Hippocampal formation (tissue), 2 donors: ENCODE results near the gene TSNAX.
A peak's percentile ranks its signal among the peaks of the same experiment; 100 is the strongest.
"Not testable (repeated sequence)": the region's sequence is repeated elsewhere in the genome, so short reads cannot be mapped to it uniquely, and the experiment has no call there.

Experiments
- DNase-seq, 2 donors: peaks; one replicate each; lab custom pipeline; 2025; lab: John Stamatoyannopoulos, UW

The TSNAX gene, protein sequence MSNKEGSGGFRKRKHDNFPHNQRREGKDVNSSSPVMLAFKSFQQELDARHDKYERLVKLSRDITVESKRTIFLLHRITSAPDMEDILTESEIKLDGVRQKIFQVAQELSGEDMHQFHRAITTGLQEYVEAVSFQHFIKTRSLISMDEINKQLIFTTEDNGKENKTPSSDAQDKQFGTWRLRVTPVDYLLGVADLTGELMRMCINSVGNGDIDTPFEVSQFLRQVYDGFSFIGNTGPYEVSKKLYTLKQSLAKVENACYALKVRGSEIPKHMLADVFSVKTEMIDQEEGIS

DNA sequence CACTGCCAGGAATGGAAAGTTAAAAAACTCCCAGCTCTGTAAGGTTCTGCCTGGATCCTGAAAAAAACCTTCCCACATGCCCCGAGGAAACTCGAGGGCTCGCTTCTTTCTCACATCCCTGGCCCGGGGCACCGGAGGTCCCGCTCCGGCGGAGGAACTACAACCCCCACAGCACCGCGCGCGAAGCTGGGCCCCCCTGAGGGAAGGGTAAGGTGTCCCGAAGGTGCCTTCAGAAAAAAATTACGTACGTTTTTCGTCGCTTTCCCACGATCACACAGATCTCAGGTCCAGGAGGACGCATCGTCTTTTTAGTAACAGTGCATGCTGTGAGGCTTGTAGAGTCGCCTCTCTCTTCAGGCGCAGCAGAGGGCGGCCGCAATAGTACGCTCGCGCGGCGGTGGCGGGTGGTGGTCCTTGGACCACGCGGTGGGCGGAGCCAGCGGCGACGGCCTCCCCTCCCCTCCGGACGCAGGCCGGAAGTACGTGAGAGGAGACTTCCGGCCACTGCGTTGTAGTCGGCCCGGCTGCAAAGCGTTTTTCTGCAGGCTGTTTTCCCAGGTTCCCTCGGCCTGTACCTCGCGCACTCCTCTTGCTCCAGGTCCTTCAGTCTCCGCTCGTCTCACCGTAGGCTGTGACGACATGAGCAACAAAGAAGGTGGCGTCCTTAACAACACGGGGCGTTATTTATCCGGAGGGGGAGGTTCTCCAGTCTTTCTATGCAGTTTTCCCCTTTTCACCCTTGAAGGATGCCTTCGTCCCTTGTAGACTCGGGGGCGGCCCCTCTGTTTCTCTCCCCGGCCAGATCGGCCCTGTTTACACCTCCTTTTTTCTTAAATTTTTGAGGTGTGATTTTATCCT, at the start of gene TSNAX:
Gene TSNAX (plus strand): TSS at position 498 of the 858 bp plus-strand sequence. CDS start 142 bp downstream, at position 640.
- DNase-seq: peak; percentile 81 to 86

DNA sequence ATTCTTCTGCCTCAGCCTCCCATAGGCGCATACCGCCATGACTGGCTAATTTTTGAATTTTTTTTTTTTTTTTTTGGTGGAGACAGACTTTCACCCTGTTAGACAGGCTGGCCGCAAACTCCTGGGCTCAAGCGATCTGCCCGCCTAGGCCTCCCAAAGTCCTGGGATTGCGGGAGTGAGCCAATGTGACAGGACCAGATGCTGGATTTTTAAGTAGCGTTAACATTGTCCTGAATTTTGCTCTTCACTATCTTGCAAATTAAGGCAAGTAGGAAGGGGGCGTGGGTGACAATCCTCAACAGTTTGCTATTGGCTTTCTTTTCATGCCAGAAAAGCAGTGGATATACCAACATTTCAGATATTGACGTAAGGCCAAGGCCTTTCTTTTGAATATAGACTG, 49.7 kb upstream of the TSNAX start:
- no peak for DNase-seq

DNA sequence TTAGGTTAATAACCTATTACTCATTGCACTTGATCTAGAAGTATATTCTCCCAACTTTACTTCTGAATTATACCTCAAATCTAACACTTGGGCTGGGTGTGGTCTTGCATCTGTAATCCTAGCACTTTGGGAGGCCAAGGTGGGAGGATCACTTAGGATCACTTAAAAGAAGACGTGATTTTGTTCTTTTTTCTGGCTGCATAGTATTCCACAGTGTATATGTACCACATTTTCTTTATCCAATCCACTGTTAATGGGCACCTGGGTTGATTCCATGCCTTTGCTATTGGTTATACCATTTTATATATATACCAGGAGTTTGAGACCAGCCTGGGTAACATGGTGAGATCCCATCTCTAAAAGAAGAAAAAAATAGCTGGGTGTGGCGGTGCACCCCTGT, 48.5 kb upstream of the TSNAX start:
- no peak for DNase-seq

DNA sequence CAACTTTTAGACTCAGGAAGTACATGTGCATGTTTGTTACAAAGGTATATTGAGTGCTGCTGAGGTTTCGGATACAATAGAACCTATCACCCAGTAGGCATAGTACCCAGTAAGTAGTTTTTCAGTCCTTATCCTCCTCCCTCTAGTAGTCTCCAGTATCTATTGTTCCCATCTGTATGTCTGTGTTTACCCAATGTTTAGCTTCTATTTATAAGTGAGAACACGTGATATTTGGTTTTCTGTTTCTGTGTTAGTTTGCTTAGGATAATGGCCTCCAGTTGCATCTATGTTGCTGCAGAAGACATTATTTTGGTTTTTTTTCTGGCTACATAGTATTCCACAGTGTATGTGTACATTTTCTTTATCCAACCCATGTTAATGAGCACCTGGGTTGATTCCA, 47.2 kb upstream of the TSNAX start:
- DNase-seq: no peak

DNA sequence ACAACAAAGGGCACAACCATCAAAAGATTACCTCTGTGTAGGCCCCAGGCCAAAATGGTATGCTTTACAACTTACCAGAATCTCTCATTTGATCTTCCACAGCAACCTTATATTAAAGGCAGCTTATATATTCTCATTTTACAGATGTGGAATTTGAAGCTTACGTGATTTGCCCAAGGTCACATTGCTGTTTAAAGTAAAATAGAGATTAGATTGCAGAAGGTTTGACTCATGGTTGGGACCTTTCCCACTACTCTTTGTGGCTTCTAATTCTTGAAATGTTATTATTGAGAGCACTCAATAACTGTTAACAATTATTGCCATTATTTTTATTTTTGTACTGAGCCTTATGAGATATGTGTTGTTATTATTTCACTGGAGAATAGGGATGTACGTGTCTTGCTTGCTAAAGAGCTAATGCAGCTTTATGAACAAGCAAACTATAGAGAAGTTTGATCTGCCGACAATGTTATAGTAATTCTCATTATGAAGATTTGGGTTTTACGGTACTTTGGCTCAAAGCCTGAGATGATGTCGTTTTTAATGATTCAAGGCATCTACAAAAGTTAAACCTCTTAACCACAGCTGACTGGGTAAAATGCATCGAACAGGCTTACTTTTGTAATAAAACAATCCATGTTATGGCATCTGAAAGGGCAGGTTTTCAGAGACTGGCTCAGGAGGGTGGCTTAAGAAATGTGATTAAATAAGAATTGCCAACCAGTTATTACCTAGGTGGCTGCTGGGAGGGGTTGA, 43.3 kb upstream of the TSNAX start:
- no peak for DNase-seq

DNA sequence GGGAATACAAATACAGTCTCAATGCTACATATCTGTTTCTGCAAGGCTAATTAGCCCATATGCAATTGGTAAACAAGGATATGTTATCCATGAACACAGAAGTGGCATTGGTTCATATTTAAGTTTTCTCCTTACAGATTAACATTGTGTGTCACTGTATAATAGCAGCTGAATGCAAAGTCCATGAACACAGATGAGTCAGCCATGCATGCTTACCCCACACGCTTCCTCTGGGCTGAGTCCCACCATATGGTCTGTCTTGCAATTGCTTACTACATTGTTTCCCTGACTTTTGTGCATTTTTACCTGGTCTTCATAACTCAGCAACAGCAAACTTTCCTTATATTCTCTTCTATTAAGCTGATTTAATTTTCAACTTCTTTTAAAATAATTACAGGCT, 41.5 kb upstream of the TSNAX start:
- no peak for DNase-seq

DNA sequence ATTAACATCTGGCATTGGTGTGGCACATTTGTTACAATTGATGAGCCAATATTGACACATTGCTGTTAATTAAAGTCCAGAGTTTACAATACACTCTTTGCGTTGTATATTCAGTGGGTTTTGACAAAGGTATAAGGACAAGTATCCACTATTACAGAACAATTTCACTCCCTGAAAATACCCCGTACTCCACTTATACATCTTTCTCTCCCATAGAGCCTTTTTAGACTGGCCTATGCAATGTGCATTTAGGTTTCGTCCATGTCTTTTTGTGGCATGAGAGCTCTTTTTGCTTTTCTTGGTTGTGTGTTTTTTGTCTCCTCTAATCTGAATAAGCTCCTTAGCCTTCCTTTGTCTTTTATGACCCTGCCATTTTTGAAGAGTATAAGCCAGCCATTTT, 40.6 kb upstream of the TSNAX start:
- no peak for DNase-seq

DNA sequence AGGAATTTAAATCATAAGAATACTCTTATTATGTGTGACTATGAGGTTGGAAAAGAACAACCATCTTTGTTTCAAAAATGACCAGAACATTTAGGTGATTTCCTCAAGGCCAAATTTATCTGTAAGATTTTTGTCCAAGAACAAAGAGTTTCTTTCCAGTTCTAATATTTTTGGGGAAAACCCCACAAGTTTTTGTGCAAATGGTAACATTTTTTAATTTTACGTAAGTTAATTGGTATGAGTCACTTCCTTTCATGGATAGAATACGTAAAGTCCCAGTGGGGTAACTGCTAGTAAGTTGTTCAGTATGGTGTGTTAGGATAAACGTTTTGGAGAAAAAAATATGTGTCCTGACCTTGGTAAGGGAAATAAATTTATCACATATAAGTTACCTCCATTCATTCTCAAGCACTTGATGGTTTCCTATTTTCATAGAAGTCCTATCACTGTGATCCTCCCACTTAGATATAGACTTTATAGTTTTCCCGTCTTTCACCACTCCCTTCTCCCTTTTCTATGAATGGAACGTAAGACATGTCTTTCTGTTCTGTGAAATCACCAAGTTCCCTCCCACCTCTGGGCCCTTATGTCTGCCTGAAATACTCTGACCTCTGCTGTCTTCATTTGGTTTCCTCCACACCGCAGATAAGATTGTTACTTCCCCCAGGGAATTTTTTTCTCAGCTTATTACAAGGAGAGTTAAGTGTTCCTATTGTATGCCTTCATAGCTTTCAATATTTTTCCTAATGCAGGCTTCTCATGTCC, 34.9 kb upstream of the TSNAX start:
- DNase-seq: no peak

DNA sequence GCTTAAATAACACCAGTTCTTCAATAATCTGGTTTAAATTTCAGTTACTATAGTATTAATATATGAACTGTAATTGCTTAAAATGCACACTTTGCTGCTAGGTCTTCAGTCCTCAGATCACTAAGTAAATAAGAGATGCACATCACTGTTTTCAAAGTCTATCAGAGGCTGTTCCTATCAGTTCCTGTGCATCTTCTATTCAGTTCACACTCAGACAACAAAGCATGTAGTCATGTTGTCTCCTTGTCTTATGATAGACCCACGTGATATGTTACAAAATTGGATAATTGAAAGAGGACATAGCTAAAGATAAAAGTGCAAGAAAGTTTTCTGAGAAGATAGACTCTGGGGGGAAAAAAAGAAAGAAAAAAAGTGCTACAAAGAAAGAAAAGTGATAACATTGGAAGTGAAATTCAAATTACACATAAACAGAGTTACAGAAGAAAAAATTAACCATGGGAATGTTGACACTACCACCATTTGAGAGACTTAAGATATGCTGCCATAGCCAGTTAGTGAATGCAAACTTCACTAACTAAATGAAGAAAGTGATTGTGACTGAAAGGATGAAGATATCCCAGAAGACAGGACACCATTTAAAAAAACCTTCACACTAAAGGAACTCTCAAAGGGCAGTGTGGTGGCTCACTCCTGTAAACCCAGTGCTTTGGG, 33.9 kb upstream of the TSNAX start:
- no peak for DNase-seq

DNA sequence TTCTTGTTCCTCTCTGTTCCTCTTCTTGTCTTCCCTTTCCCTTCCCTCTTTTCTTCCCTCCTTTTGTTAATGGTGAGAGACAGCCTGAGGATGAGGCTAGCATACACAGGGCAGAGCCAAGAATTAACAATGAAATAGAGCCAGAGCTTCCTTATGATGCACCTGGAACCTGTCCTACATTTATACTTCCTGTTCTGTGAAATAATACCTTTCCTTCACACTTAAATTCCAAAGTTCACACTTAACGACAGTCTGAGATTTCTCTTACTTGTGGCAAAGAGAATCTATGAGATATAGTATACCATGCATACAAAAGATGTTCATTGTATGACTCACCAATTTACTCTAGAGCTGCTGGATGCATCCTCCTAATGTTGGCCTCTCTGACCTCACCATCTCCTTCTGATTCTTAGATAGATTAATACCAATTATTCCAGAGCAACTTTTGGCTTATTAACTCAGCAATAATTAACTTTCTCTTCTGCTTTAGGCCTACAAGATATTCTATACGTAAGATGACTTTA, 30.8 kb upstream of the TSNAX start:
- DNase-seq: no peak

DNA sequence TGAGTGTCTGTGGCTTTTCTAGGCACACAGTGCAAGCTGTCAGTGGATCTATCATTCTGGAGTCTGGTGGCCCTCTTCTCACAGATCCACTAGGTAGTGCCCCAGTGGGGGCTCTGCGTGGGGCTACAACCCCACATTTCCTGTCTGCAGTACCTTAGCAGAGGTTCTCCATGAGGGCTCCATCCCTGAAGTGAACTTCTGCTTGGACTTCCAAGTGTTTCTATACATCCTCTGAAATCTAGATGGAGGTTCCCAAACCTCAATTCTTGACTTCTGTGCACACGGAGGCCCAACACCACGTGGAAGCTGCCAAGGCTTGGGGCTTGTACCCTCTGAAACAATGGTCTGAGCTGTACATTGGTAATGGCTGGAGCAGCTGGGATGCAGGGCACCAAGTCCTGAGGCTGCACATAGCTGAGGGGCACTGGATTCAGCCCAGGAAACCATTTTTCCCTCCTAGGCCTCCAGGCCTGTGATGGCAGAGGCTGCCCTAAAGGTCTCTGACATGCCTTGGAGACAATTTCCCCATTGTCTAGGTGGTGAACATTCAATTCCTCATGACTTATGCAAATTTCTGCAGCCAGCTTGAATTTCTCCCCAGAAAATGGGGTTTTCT, 29.2 kb upstream of the TSNAX start:
- DNase-seq: no peak

DNA sequence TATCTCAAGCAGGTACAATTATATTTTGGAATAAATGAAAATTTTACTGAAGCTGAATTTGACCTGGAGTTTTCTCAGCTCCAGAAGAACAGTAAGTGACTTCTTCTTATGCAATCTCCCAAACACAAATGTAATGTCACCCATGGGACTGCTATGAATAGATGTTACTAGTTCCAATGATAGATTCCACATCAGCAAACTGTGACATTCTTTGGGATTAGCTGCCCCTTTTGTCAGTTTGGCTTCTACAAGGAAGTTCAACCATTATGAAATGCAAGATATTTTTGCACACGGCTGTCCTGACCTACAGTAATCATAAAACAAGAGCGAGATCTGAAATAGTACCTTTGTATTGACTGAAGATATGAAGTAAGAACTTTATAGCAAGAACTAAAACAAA, 27.8 kb upstream of the TSNAX start:
- DNase-seq: no peak

DNA sequence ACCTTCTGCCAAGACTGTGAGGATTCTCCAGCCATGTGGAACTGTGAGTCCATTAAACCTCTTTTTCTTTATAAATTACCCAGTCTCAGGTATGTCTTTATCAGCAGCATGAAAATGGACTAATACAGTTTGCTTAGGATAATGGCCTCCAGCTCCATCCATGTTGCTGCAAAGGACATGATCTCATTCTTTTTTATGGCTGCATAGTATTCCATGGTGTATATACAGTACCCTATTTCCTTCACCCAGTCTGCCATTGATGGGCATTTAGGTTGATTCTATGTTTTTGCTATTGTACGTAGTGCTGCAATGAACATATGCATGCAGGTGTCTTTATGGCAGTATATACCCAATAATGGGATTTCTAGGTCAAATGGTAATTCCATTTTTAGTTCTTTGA, 25.3 kb upstream of the TSNAX start:
- DNase-seq: not testable (repeated sequence)

DNA sequence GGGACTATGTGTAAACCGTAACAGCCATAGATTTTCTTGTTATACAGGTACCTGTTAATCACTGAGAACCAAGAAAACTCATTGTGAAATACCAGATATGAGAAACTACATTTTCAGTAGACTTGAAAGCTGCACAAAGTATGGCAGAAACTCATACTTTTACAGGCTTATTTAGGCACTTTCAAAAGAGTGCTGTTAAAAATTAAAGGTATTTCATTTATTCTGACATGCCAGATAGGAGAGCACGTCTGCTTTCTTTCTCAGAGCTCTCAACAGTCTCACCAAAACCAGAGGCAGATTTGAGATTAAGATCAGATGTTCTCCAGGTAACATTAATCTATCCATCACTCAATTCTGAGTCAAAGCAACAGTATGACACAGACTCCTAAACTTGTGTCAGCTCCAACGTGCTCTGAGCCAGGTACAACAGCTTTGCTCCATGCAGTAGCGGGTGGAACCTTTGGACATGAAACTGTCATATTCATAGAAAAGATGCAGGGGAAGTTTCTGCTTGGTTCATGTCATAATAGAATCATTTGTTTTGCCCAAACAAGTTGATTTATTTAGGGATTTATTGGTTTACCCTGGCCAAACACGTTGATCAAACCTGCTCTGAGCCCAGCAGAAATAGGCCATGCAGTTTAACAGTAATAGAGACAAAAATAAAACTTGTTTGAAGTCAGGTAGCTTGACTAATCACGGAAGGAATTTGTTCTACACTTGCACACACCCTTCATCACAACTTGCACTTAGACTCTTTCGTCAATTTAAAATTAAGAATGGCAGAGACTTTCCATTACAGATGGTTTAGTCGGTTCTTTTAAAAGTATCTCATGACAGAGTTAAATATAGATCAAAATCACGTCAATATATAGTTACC, 20.8 kb upstream of the TSNAX start:
- no peak for DNase-seq

DNA sequence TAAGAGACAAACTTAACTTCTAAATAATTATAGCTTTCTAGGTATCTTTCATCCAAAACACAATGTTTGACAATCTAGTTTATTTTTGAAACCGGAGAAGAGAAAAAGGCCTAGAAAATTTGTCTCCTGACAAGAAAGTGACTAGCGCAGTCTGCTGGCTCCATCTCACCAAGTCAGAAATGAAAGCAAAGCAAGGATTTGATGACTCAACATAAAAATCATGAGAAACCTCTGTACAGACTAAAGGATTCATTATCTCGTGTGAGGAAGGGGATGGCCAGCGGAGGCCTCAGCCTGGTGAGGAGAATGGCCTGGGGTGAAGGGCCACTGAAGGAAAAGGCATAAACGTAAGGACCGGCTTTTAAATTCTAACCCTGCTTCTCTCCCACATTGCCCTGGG, 20.0 kb upstream of the TSNAX start:
- DNase-seq: no peak

DNA sequence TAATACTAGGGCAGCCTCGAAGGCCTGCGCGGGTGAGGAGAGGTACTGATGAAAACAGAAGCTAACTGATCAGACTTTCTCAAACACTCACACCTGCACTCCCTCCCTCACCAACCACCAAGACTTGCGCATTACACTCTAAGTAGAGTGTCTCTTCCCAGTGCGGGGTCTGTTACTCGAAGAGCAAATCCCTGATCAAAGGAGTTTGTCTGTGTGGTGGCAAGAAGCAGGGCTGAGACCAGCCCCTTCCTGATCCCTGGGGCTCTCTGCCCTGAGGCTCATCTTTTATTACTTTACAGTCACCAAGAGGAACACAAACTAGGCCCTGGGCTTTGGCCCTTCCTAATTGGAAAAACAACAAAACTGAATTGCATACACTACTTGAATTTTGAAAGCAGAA, 19.5 kb upstream of the TSNAX start:
- DNase-seq: no peak

DNA sequence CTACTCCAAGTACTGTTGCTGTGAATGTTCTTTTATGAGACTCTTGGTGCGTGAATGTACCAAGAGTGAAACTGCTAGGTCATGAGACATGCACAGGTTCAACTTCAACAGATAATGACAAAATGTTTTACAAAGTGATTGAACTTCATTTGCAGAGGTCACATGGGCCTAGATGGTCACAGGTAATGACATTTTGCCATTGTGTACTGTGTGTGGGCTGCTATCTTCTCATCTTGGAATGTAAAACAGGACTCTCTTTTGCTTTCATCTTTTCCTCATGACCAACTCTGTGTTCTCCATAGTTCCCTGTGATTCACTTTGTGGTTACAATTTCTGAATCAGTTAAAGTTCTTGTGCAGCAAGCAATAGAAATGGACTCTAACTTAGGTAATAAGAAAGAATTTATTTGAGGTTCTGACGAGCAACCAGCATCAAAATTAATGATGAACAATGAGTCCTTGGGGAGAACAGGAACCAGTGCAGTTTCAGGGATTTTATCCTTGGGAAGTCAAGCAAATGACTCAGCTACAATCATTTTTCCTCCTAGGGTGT, 16.2 kb upstream of the TSNAX start:
- no peak for DNase-seq

DNA sequence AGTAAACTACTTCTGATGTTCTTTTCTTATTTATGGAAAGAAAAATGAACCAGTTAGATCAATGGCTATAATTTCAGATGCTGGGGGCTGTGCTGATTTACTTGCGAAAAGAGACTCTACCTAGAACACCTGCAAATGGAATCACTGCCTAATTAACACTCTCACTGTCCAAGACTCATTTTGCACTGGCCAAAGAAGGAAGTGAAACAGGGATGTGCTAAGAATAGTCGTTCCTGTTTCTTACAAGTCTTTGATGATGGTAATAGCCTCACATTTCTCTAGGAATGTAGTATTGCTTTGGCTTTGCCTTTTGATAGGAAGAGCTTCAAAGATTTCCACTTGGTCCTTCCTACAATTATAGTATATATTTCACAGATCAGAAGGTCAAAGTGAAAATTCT, 12.7 kb upstream of the TSNAX start:
- DNase-seq: no peak

DNA sequence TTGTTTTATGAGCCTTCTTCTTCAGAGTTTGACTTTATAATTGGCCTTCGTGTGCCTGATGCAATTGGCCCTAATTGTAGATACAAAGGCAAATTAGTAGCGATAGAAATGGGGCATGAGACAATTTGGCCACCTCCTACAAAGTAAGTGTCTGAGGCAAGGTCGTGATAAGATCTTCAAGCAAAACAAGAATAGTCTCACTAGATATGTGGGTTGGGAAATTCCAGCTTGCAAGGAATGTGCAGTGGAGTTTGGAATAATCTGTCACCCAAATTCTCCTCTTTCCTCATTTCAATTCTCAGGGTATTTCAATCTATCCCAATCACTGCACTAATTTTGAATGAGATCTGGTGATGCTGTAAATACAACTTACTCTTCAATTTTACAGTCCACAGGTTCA, 11.4 kb upstream of the TSNAX start:
- DNase-seq: no peak
